Loucy (cell line): ENCODE measurements around the gene KDM5A.

ENCODE experiments used
- H2AFZ ChIP-seq: fragments of 200-600 bp; sonication (generic); 2 replicates; pipeline ENCODE4 v1.6.0; 2016; ENCODE audit warnings: antibody characterized with exemption, mild to moderate bottlenecking, low read length, moderate library complexity
- H3F3A ChIP-seq: fragments of 200-600 bp; 2 replicates; pipeline ENCODE4 v1.6.0; 2016; ENCODE audit warnings: antibody characterized with exemption, low read depth, mild to moderate bottlenecking
- H3K27me3 ChIP-seq: fragments of 200-600 bp; sonication (generic); 2 replicates; pipeline ENCODE4 v1.6.1; 2014; ENCODE audit warnings: low read length, mild to moderate bottlenecking; ENCODE audit not compliant: insufficient read depth, poor library complexity, severe bottlenecking
- H3K36me3 ChIP-seq: fragments of 200-600 bp; sonication (generic); 2 replicates; pipeline ENCODE4 v1.6.1; 2016; ENCODE audit warnings: low read length; ENCODE audit not compliant: insufficient read depth
- H3K4me1 ChIP-seq: fragments of 200-600 bp; sonication (generic); 2 replicates; pipeline ENCODE4 v1.5.1; 2014; ENCODE audit warnings: low read length, mild to moderate bottlenecking; ENCODE audit not compliant: insufficient read depth, poor library complexity, severe bottlenecking
- H3K4me2 ChIP-seq: fragments of 200-600 bp; sonication (generic); 2 replicates; pipeline ENCODE4 v1.6.0; 2014; ENCODE audit warnings: antibody characterized with exemption, low read length, low read depth, mild to moderate bottlenecking; ENCODE audit not compliant: poor library complexity, severe bottlenecking
- H3K4me3 ChIP-seq: fragments of 200-600 bp; sonication (generic); 2 replicates; pipeline ENCODE4 v1.5.1; 2014; ENCODE audit warnings: low read length, mild to moderate bottlenecking, mixed read lengths; ENCODE audit not compliant: poor library complexity, severe bottlenecking
- H3K79me2 ChIP-seq: fragments of 200-600 bp; sonication (generic); 2 replicates; pipeline ENCODE4 v1.6.1; 2014; ENCODE audit warnings: low read length; ENCODE audit not compliant: insufficient read depth
- H3K9ac ChIP-seq: fragments of 200-600 bp; sonication (generic); 2 replicates; pipeline ENCODE4 v1.6.0; 2014; ENCODE audit warnings: mild to moderate bottlenecking, low read depth, low read length, moderate library complexity; ENCODE audit not compliant: poor library complexity, severe bottlenecking
- H3K9me2 ChIP-seq: fragments of 200-600 bp; sonication (generic); replicated peaks from 2 replicates; pipeline ENCODE4 v1.6.1; 2016; ENCODE audit warnings: low read depth, low read length, mixed read lengths
- H3K9me3 ChIP-seq: fragments of 200-600 bp; sonication (generic); 2 replicates; pipeline ENCODE4 v1.6.1; 2014; ENCODE audit warnings: mild to moderate bottlenecking, antibody characterized with exemption, low read length, low read depth; ENCODE audit not compliant: insufficient read depth
- H4K20me1 ChIP-seq: fragments of 200-600 bp; sonication (generic); 2 replicates; pipeline ENCODE4 v1.6.0; 2014; ENCODE audit warnings: antibody characterized with exemption, low read length, mild to moderate bottlenecking; ENCODE audit not compliant: insufficient read depth, poor library complexity, severe bottlenecking
- CTCF ChIP-seq: fragments of 200-600 bp; sonication (generic); conservative IDR thresholded peaks from 2 replicates; pipeline ENCODE4 v1.5.1; 2014; ENCODE audit warnings: mild to moderate bottlenecking, antibody characterized with exemption, low read length
- EZH2phosphoT487 ChIP-seq: fragments of 200-600 bp; IDR thresholded peaks from 2 replicates; pipeline ENCODE4 v1.6.1; 2018; ENCODE audit warnings: antibody characterized with exemption, mild to moderate bottlenecking, moderate library complexity, borderline replicate concordance

The KDM5A gene

GRCh38 chr12:331287-331686 is 57.8 kb downstream of the KDM5A start:
- Histone ChIP-seq H2AFZ (no peak overlapping the region), H3F3A (0 out of 2 replicates have a peak, but pooled peaks cover 4% of the 10 kb centered on the region), H3K79me2 (no peaks in the 10 kb centered on the region; the same call in none of the 2 replicates), H3K4me3 (no peak overlapping the region), H3K36me3 (peaks cover 81% of the 10 kb centered on the region), H3K9ac (no peak overlapping the region), H3K9me3 (no peaks in the 10 kb centered on the region), H3K4me2 (no peak overlapping the region), H3K4me1 (peaks cover 1% of the 10 kb centered on the region), H3K9me2 (no peaks in the 10 kb centered on the region), H3K27me3 (no peaks in the 10 kb centered on the region), H4K20me1 (no peaks in the 10 kb centered on the region)
- TF ChIP-seq CTCF (no peak), EZH2phosphoT487 (no peak)

- H4K20me1 ChIP-seq: peaks cover 7% of the 10 kb centered on the region
Measured at GRCh38 chr12:325906-326305, 63.2 kb downstream of the KDM5A start.

GRCh38 chr12:323507-323906 is 65.6 kb downstream of the KDM5A start:
- H3K9ac ChIP-seq: no peak overlapping the region
- H3K4me3 ChIP-seq: no peak overlapping the region
- TF ChIP-seq EZH2phosphoT487: no peak
- TF ChIP-seq CTCF: no peak
- H3K4me1 ChIP-seq: peaks cover 14% of the 10 kb centered on the region
- no peak overlapping the region for H3K4me2 ChIP-seq
- no peaks in the 10 kb centered on the region for H3K9me3 ChIP-seq
- no peaks in the 10 kb centered on the region for H3K9me2 ChIP-seq
- H3K36me3 ChIP-seq: peaks cover 89% of the 10 kb centered on the region
- H3K27me3 ChIP-seq: no peaks in the 10 kb centered on the region
- peaks cover 7% of the 10 kb centered on the region for H4K20me1 ChIP-seq
- H3F3A ChIP-seq: 0 out of 2 replicates have a peak, but pooled peaks cover 2% of the 10 kb centered on the region
- H3K79me2 ChIP-seq: no peaks in the 10 kb centered on the region; the same call in 1 of the 2 replicates
- no peak overlapping the region for H2AFZ ChIP-seq

More at GRCh38 chr12:325906-326305, 63.2 kb downstream of the KDM5A start:
- Histone ChIP-seq H3K4me1 (peaks cover 14% of the 10 kb centered on the region), H3K9ac (no peak overlapping the region), H3K36me3 (peaks cover 86% of the 10 kb centered on the region), H3F3A (0 out of 2 replicates have a peak, but pooled peaks cover 2% of the 10 kb centered on the region), H3K79me2 (no peaks in the 10 kb centered on the region; the same call in none of the 2 replicates), H3K27me3 (no peaks in the 10 kb centered on the region), H3K9me2 (no peaks in the 10 kb centered on the region), H3K9me3 (no peaks in the 10 kb centered on the region), H3K4me3 (no peak overlapping the region), H2AFZ (no peak overlapping the region), H3K4me2 (no peak overlapping the region)
- TF ChIP-seq EZH2phosphoT487 (no peak), CTCF (no peak)
